ENCODE measurements around the gene MEIS1. TPM values are rescaled to one million over a fixed set of nuclear protein-coding genes. Genes with fewer than 3 reads are reported as not detected.

The MEIS1 gene
- total and polyA plus RNA-seq, 2 of the 8 experiments (the other 6 are each of a cell fraction or from before 2014, with no cell fraction given): 0.17 to 1.2 TPM

DNA sequence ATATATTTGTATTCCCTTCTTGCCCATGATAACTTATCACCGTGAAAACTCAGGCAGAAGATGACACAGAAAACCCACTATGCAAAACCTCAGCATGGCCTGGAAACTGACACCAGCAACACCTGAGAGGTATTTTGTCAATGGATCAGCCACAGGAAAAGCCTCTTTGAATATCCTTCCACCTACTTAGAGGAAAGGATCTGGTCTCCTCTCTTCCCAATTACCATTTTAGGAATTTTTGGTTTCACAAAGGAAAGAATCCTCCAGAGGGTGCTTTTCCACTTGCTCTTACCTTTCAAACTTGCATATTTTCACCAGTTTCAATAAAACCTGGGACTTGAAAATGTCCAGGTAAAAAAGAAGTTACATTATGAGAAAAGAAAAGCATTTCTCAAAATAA, 20.0 kb upstream of the MEIS1 start (continued):
- TF ChIP-seq, protein P1, sequence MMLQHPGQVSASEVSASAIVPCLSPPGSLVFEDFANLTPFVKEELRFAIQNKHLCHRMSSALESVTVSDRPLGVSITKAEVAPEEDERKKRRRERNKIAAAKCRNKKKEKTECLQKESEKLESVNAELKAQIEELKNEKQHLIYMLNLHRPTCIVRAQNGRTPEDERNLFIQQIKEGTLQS (IDR thresholded peaks at IDR 0.05; ENCODE audit: insufficient read depth, low read depth, low read length): no peak
- TF ChIP-seq CREB1 (IDR thresholded peaks at IDR 0.05): no peak
- TF ChIP-seq, protein P2, sequence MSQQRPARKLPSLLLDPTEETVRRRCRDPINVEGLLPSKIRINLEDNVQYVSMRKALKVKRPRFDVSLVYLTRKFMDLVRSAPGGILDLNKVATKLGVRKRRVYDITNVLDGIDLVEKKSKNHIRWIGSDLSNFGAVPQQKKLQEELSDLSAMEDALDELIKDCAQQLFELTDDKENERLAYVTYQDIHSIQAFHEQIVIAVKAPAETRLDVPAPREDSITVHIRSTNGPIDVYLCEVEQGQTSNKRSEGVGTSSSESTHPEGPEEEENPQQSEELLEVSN (IDR thresholded peaks at IDR 0.05): no peak

Measured in H1 (cell line).